Keratinocyte (primary cell): ENCODE results near the gene TSPAN2.

Source experiments
- CTCF ChIP-seq, 3 experiments: IDR thresholded peaks in 1 of 3; conservative IDR thresholded peaks in 1 of 3; optimal IDR thresholded peaks in 1 of 3; 2 replicates in 2 of 3; 3 replicates in 1 of 3; pipeline versions ENCODE3 to v1.5.1; 2011; ENCODE audit warnings: low read length in 3 of 3, mild to moderate bottlenecking in 3 of 3, moderate library complexity in 2 of 3, control low read depth in 1 of 3, inconsistent platforms in 1 of 3; ENCODE audit not compliant: insufficient read depth in 2 of 3; ENCODE audit errors: extremely low read depth in 1 of 3
- EZH2 ChIP-seq: IDR thresholded peaks from one replicate; pipeline ENCODE4 v1.6.1; 2012; ENCODE audit warnings: inconsistent platforms, mild to moderate bottlenecking, low read length, moderate library complexity

- TF ChIP-seq CTCF (optimal IDR thresholded peaks at IDR 0.05 in 1 of 3, IDR thresholded peaks at IDR 0.05 in 1 of 3, conservative IDR thresholded peaks at IDR 0.05 in 1 of 3; ENCODE audit: extremely low read depth in 1 of 3, insufficient read depth in 2 of 3, low read length in 3 of 3) = no peak
- TF ChIP-seq EZH2 = no peak
Observed at GRCh38 chr1:115114308-115114707, 25.0 kb upstream of the TSPAN2 start.
